ENCODE measurements around the gene HACL1.
A peak's percentile ranks its signal among the peaks of the same experiment; 100 is the strongest.

Gene HACL1

GRCh38 chr3:15612001-15612400, 10.6 kb upstream of the HACL1 start:
- CTCF ChIA-PET = interaction anchor here (2.0 kb wide), 1 partner anchor 18 kb away, joined by 6 read pairs; no protein-coding TSS in a partner anchor
- Histone ChIP-seq H3K36me3 (ENCODE audit: control insufficient read depth in 2 of 2, insufficient read depth in 1 of 2, low read length in 2 of 2) (no peaks in the 10 kb centered on the region), H3K9me3 (ENCODE audit: control insufficient read depth, insufficient read depth, low read depth, low read length) (no peaks in the 10 kb centered on the region), H3K4me3 (ENCODE audit: low read depth, low read length) (no peak overlapping the region), H3K4me1 (ENCODE audit: control insufficient read depth, insufficient read depth, low read length) (no peaks in the 10 kb centered on the region), H3K27ac (ENCODE audit: extremely low read depth, low read depth, low read length) (no peak overlapping the region)
- POLR2A ChIA-PET = interaction anchor here (1.0 kb wide), 1 partner anchor 10 kb away, joined by 6 read pairs; the partner anchor contains the start of genes BTD and HACL1
- no peak for TF ChIP-seq ZNF529 (tag by site-specific recombination; IDR thresholded peaks at IDR 0.05; ENCODE audit: insufficient replicate concordance)
- TF ChIP-seq ZNF677 (tag by site-specific recombination; IDR thresholded peaks at IDR 0.05) = no peak
- no peak for TF ChIP-seq ZNF704 (tag by site-specific recombination; IDR thresholded peaks at IDR 0.05)
- no peak for TF ChIP-seq ZNF155 (tag by site-specific recombination; IDR thresholded peaks at IDR 0.05)
- TF ChIP-seq ZNF449 (tag by site-specific recombination; IDR thresholded peaks at IDR 0.05) = no peak
- TF ChIP-seq ZNF148 (tag by site-specific recombination; IDR thresholded peaks at IDR 0.05; ENCODE audit: borderline replicate concordance) = no peak
- 0 out of 2 replicates have a peak, but pooled peaks have one; percentile 19 for TF ChIP-seq PRDM1 (tag by site-specific recombination; IDR thresholded peaks at IDR 0.05)
- no peak for TF ChIP-seq INSM2 (tag by site-specific recombination; IDR thresholded peaks at IDR 0.05)
- TF ChIP-seq KLF1 (tag by site-specific recombination; IDR thresholded peaks at IDR 0.05) = no peak
- no peak for TF ChIP-seq ZNF549 (tag by site-specific recombination; IDR thresholded peaks at IDR 0.05)
- no peak for TF ChIP-seq ZNF221 (tag by site-specific recombination; IDR thresholded peaks at IDR 0.05; ENCODE audit: borderline replicate concordance)
- no peak for TF ChIP-seq ZNF239 (tag by site-specific recombination; IDR thresholded peaks at IDR 0.05)
- TF ChIP-seq ZNF311 (tag by site-specific recombination; IDR thresholded peaks at IDR 0.05; ENCODE audit: borderline replicate concordance) = no peak
- TF ChIP-seq ZNF600 (tag by site-specific recombination; IDR thresholded peaks at IDR 0.05) = no peak
- no peak for TF ChIP-seq ZNF423 (tag by site-specific recombination; IDR thresholded peaks at IDR 0.05)
- TF ChIP-seq ZBTB11 (tag by site-specific recombination; conservative IDR thresholded peaks at IDR 0.05; ENCODE audit: low read depth) = no peak
- TF ChIP-seq GLI2 (tag by site-specific recombination; IDR thresholded peaks at IDR 0.05; ENCODE audit: borderline replicate concordance, low read depth) = no peak
- no peak for TF ChIP-seq ZBTB17 (tag by site-specific recombination; IDR thresholded peaks at IDR 0.05)
- TF ChIP-seq ZNF433 (tag by site-specific recombination; IDR thresholded peaks at IDR 0.05; ENCODE audit: low read depth) = no peak
- no peak for TF ChIP-seq ZBTB26 (tag by site-specific recombination; optimal IDR thresholded peaks at IDR 0.05)
- TF ChIP-seq ELK4 (IDR thresholded peaks at IDR 0.05; ENCODE audit: borderline replicate concordance, low read depth, low read length) = no peak
- no peak for TF ChIP-seq ZNF23 (tag by site-specific recombination; IDR thresholded peaks at IDR 0.05; ENCODE audit: borderline replicate concordance)
- TF ChIP-seq ZNF660 (tag by site-specific recombination; IDR thresholded peaks at IDR 0.05) = no peak
- TF ChIP-seq KLF10 (tag by site-specific recombination; IDR thresholded peaks at IDR 0.05) = no peak

All from HEK293 (cell line).